Measurements from ENCODE around the gene ACADS.

ACADS gene

GRCh38 chr12:120758798-120759590, 33.4 kb downstream of the ACADS start:
- DNase-seq = no peak

GRCh38 chr12:120759591-120760348, 34.1 kb downstream of the ACADS start:
- DNase-seq = no peak

- no peak for DNase-seq
Observed at GRCh38 chr12:120760349-120761254, 35.0 kb downstream of the ACADS start.

- DNase-seq = no peak
Observed at GRCh38 chr12:120761519-120761934, 35.9 kb downstream of the ACADS start.

GRCh38 chr12:120762086-120762485, 36.5 kb downstream of the ACADS start:
- no peak for DNase-seq

- DNase-seq = no peak
Observed at GRCh38 chr12:120763250-120763649, 37.6 kb downstream of the ACADS start.

- DNase-seq = no peak
Observed at GRCh38 chr12:120764816-120765215, 39.2 kb downstream of the ACADS start.

- DNase-seq = no peak
Observed at GRCh38 chr12:120766566-120766965, 40.9 kb downstream of the ACADS start.

GRCh38 chr12:120767071-120768024, 41.7 kb downstream of the ACADS start:
- no peak for DNase-seq

- no peak for DNase-seq
Observed at GRCh38 chr12:120771097-120771496, 45.5 kb downstream of the ACADS start.

- DNase-seq = no peak
Observed at GRCh38 chr12:120774169-120774916, 48.7 kb downstream of the ACADS start.

- no peak for DNase-seq
Observed at GRCh38 chr12:120775862-120776552, 50.4 kb downstream of the ACADS start.

- DNase-seq = no peak
Observed at GRCh38 chr12:120783197-120783596, 57.6 kb downstream of the ACADS start.

GRCh38 chr12:120784804-120785203, 59.2 kb downstream of the ACADS start:
- DNase-seq = no peak

GRCh38 chr12:120787889-120788288, 62.3 kb downstream of the ACADS start:
- DNase-seq = no peak

Measured in cortex of kidney (tissue), 1 donor.